Endothelial cell of umbilical vein (primary cell): Measurements from ENCODE around the gene SLC26A11. TPM values are rescaled to one million over a fixed set of nuclear protein-coding genes. Genes with fewer than 3 reads are reported as not detected.

Experiments
- BruUV-seq: library from RNA; stranded (reverse); fragments of 400-500 nt; replicated peaks from 2 replicates; lab custom pipeline; 2021; lab: Mats Ljungman, UMichigan
- CTCF ChIA-PET: fragments of 300-600, 350-600 bp; sonication (Branson Sonifier 250); formaldehyde crosslinking; loops from one replicate; lab custom pipeline; 2021; ENCODE audit warnings: antibody characterized with exemption, inconsistent platforms; lab: Charles Lee
- POLR2A ChIA-PET: fragments of 300-600, 350-600 bp; sonication (Branson Sonifier 250); formaldehyde crosslinking; loops from one replicate; lab custom pipeline; 2021; ENCODE audit warnings: antibody characterized with exemption, inconsistent platforms; lab: Charles Lee
- DNase-seq: peaks from one replicate; pipeline ENCODE4 v3.0.0-alpha.2; 2011; ENCODE audit warnings: low read depth, low spot score
- FAIRE-seq: peaks from 2 replicates; lab custom pipeline; 2011; peaks lifted over from hg19 to GRCh38; lab: Jason Lieb, UNC
- H2AFZ ChIP-seq: 2 replicates; pipeline ENCODE4 v1.6.0; 2012; ENCODE audit warnings: low read depth, low read length, control low read depth, inconsistent platforms
- H3K27ac ChIP-seq: 2 replicates; pipeline ENCODE4 v1.5.1; 2011; ENCODE audit warnings: low read depth, mild to moderate bottlenecking, control low read depth, low read length, moderate library complexity; ENCODE audit not compliant: insufficient read depth
- H3K27me3 ChIP-seq, 2 experiments: 2 replicates each; pipeline versions ENCODE4 v1.6.0 to v1.6.1; 2011; ENCODE audit warnings: low read length in 2 of 2, mixed read lengths in 1 of 2; ENCODE audit not compliant: control insufficient read depth in 2 of 2, insufficient read depth in 2 of 2
- H3K36me3 ChIP-seq, 2 experiments: 2 replicates in 1 of 2; 3 replicates in 1 of 2; pipeline ENCODE4 v1.5.1; 2011; ENCODE audit warnings: low read length in 2 of 2, mild to moderate bottlenecking in 1 of 2, moderate library complexity in 1 of 2; ENCODE audit not compliant: control insufficient read depth in 2 of 2, insufficient read depth in 2 of 2; ENCODE audit errors: extremely low read depth in 1 of 2
- H3K4me1 ChIP-seq: 3 replicates; pipeline ENCODE4 v1.5.1; 2011; ENCODE audit warnings: mild to moderate bottlenecking, low read length; ENCODE audit not compliant: control insufficient read depth, insufficient read depth; ENCODE audit errors: extremely low read depth
- H3K4me2 ChIP-seq: 2 replicates; pipeline ENCODE4 v1.6.1; 2011; ENCODE audit warnings: low read length, control low read depth, mixed read lengths; ENCODE audit not compliant: insufficient read depth
- H3K4me3 ChIP-seq, 3 experiments: fragments of 200-600 bp in 1 of 3; sonication (generic), shearing (Covaris generic) in 1 of 3; replicated peaks in 1 of 3; 2 replicates each; pipeline ENCODE4 v1.5.1; 2011 to 2016; ENCODE audit warnings: control low read depth in 3 of 3, low read length in 3 of 3, mild to moderate bottlenecking in 2 of 3, inconsistent platforms in 1 of 3, low read depth in 1 of 3, moderate library complexity in 1 of 3; ENCODE audit not compliant: insufficient read depth in 1 of 3
- H3K79me2 ChIP-seq: 2 replicates; pipeline ENCODE4 v1.6.0; 2012; ENCODE audit warnings: low read length, inconsistent platforms; ENCODE audit not compliant: control insufficient read depth, insufficient read depth
- H3K9ac ChIP-seq: replicated peaks from 2 replicates; pipeline ENCODE3; 2011; ENCODE audit warnings: low read length, control low read depth; ENCODE audit not compliant: insufficient read depth; ENCODE audit errors: extremely low read depth
- H3K9me1 ChIP-seq: replicated peaks from 3 replicates; pipeline ENCODE4 v1.6.0; 2011; ENCODE audit warnings: mild to moderate bottlenecking, low read length; ENCODE audit not compliant: control insufficient read depth, insufficient read depth; ENCODE audit errors: extremely low read depth
- H3K9me3 ChIP-seq: replicated peaks from 2 replicates; pipeline ENCODE4 v1.5.1; 2012; ENCODE audit warnings: low read length, inconsistent platforms; ENCODE audit not compliant: control insufficient read depth, insufficient read depth
- H4K20me1 ChIP-seq: replicated peaks from 2 replicates; pipeline ENCODE3; 2011; ENCODE audit warnings: mild to moderate bottlenecking, low read length; ENCODE audit not compliant: control insufficient read depth, insufficient read depth; ENCODE audit errors: extremely low read depth
- EZH2 ChIP-seq: IDR thresholded peaks from 2 replicates; pipeline ENCODE4 v1.6.1; 2012; ENCODE audit warnings: borderline replicate concordance, low read depth, mild to moderate bottlenecking, moderate library complexity, low read length, inconsistent platforms; ENCODE audit not compliant: severe bottlenecking
- FOS ChIP-seq: IDR thresholded peaks from 2 replicates; pipeline ENCODE4 v1.6.1; 2011; ENCODE audit warnings: mild to moderate bottlenecking, low read length, moderate library complexity, borderline replicate concordance; ENCODE audit not compliant: insufficient read depth
- GATA2 ChIP-seq: IDR thresholded peaks from 2 replicates; pipeline ENCODE4 v1.7.0; 2011; ENCODE audit warnings: low read depth, mild to moderate bottlenecking, moderate library complexity, mixed read lengths, low read length; ENCODE audit not compliant: insufficient read length, insufficient read depth
- JUN ChIP-seq: IDR thresholded peaks from 2 replicates; pipeline ENCODE4 v1.6.1; 2011; ENCODE audit warnings: borderline replicate concordance, low read depth; ENCODE audit not compliant: insufficient read length, insufficient read depth
- MYC ChIP-seq: IDR thresholded peaks from one replicate; pipeline ENCODE4 v1.6.1; 2011; ENCODE audit warnings: mild to moderate bottlenecking, low read depth, low read length
- POLR2A ChIP-seq: IDR thresholded peaks from 2 replicates; pipeline ENCODE4 v1.6.1; 2012; ENCODE audit warnings: low read depth, mild to moderate bottlenecking, control low read depth, low read length
- POLR2AphosphoS5 ChIP-seq: IDR thresholded peaks from 2 replicates; pipeline ENCODE4 v1.6.1; 2012; ENCODE audit warnings: low read depth, mild to moderate bottlenecking, control low read depth, low read length, moderate library complexity; ENCODE audit not compliant: insufficient read depth
- dilution Hi-C: fragments of 300-500 bp; cut with MboI; formaldehyde crosslinking; loops from one replicate; pipeline ENCODE4 v1.15.0; 2019; ENCODE audit warnings: low sequenced_read_pairs; ENCODE audit not compliant: extremely low pct_ligation_motif_present
- intact Hi-C: fragments of 100-400 bp; cut with micrococcal nuclease; formaldehyde crosslinking; loops from one replicate; pipeline ENCODE4 v1.10.0; 2022
- polyA plus RNA-seq, 4 experiments: library from polyadenylated mRNA; depleted of rRNA in 3 of 4; stranded (reverse) in 3 of 4; unstranded in 1 of 4; fragments of >200 nt; gene quantifications; 2 replicates each; pipeline versions ENCODE4 v1.2.1 to v1.2.3, GENCODE V29; 2011 to 2012; ENCODE audit warnings: missing spikeins in 1 of 4
- total RNA-seq: library from RNA; stranded (reverse); gene quantifications from 2 replicates; pipeline ENCODE4 v1.2.3, GENCODE V29; 2021
- TF ChIP-seq, protein P1 (sequence below): IDR thresholded peaks from 2 replicates; pipeline ENCODE4 v1.6.1; 2011; ENCODE audit not compliant: insufficient read depth, insufficient read length
- TF ChIP-seq, protein P2 (sequence below), 2 donors: IDR thresholded peaks; 1 replicate in 1 of 2; 2 replicates in 1 of 2; pipeline ENCODE4 v1.5.1; 2011; ENCODE audit warnings: low read length in 2 of 2, mild to moderate bottlenecking in 2 of 2, moderate library complexity in 2 of 2, control low read depth in 1 of 2, inconsistent platforms in 1 of 2, low read depth in 1 of 2; ENCODE audit not compliant: insufficient read depth in 1 of 2; ENCODE audit errors: extremely low read depth in 1 of 2

SLC26A11 gene
- total and polyA plus RNA-seq, 2 donors (not counting 3 experiments of a cell fraction or from before 2014, with no cell fraction given), result 25.2 to 33.0 TPM

DNA sequence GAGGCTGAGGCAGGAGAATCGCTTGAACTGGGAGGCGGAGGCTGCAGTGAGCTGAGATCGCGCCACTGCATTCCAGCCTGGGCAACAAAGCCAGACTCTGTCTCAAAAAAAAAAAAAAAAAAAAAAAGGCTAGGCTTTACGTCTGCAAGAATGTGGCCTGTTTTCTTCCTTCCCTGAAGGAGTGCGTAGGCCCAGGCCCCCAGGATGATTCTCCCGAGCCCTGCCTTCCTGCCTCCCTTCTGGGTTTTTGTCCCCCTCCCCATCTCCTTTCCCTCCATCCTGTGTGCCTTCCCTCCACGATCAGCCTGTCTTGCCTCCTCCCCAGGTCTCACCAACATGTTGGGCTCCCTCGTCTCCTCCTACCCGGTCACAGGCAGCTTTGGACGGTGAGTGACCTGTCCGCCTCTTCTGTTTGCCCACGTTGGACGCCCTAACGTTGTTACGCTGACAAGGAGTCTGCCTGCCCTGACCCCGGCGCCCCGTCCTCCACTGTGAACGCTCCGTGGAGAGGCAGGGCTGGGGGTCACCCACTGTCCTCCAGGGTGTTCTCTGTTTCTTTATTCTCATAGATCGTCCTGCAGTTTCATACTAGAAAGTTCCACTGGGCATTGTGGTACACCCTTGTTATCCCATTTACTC, 24.8 kb downstream of the SLC26A11 start:
- POLR2A ChIA-PET, result no interaction called here
- H3K9me1 ChIP-seq, result no peaks in the 10 kb centered on the region
- no peak for DNase-seq
- no peaks in the 10 kb centered on the region for H3K9me3 ChIP-seq
- H3K36me3 ChIP-seq, result peaks cover 0 to 17% of the 10 kb centered on the region in 2 experiments
- no peak overlapping the region for H3K27ac ChIP-seq
- no peaks in the 10 kb centered on the region for H3K4me1 ChIP-seq
- H3K4me3 ChIP-seq, result no peak overlapping the region
- intact Hi-C loops, result no loop called here
- FAIRE-seq, result no peak
- no peak for TF ChIP-seq GATA2
- TF ChIP-seq EZH2, result no peak
- TF ChIP-seq, protein P1, sequence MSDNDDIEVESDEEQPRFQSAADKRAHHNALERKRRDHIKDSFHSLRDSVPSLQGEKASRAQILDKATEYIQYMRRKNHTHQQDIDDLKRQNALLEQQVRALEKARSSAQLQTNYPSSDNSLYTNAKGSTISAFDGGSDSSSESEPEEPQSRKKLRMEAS, result no peak
- no peak for TF ChIP-seq FOS
- no peak for TF ChIP-seq JUN
- no peak for TF ChIP-seq POLR2A
- TF ChIP-seq, protein P2, sequence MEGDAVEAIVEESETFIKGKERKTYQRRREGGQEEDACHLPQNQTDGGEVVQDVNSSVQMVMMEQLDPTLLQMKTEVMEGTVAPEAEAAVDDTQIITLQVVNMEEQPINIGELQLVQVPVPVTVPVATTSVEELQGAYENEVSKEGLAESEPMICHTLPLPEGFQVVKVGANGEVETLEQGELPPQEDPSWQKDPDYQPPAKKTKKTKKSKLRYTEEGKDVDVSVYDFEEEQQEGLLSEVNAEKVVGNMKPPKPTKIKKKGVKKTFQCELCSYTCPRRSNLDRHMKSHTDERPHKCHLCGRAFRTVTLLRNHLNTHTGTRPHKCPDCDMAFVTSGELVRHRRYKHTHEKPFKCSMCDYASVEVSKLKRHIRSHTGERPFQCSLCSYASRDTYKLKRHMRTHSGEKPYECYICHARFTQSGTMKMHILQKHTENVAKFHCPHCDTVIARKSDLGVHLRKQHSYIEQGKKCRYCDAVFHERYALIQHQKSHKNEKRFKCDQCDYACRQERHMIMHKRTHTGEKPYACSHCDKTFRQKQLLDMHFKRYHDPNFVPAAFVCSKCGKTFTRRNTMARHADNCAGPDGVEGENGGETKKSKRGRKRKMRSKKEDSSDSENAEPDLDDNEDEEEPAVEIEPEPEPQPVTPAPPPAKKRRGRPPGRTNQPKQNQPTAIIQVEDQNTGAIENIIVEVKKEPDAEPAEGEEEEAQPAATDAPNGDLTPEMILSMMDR (IDR thresholded peaks at IDR 0.05; ENCODE audit: extremely low read depth in 1 of 2, insufficient read depth in 1 of 2, low read depth in 1 of 2, low read length in 2 of 2), result no peak
- no peak for TF ChIP-seq MYC
- TF ChIP-seq POLR2AphosphoS5, result no peak
- no peaks in the 10 kb centered on the region for H3K27me3 ChIP-seq
- no peaks in the 10 kb centered on the region for H4K20me1 ChIP-seq
- no peak overlapping the region for H3K9ac ChIP-seq
- BruUV-seq, result no TSS peak
- CTCF ChIA-PET, result no interaction called here
- dilution Hi-C loops, result no loop called here
- no peaks in the 10 kb centered on the region for H3K79me2 ChIP-seq
- H2AFZ ChIP-seq, result no peak overlapping the region
- H3K4me2 ChIP-seq, result no peak overlapping the region
